GM23248 (cell line): ENCODE measurements around the gene EHBP1.

ENCODE experiments used
- EZH2 ChIP-seq: fragments of 200-600 bp; sonication (generic); IDR thresholded peaks from 2 replicates; pipeline ENCODE4 v1.6.1; 2018; ENCODE audit warnings: antibody characterized with exemption, mild to moderate bottlenecking; ENCODE audit not compliant: insufficient read depth, poor library complexity, severe bottlenecking
- EZH2phosphoT487 ChIP-seq: fragments of 200-600 bp; sonication (generic); IDR thresholded peaks from 2 replicates; pipeline ENCODE4 v1.6.1; 2018; ENCODE audit warnings: antibody characterized with exemption, moderate library complexity, mild to moderate bottlenecking, low read depth; ENCODE audit not compliant: insufficient read depth

- no peak for TF ChIP-seq EZH2phosphoT487
- no peak for TF ChIP-seq EZH2
Observed at GRCh38 chr2:62803961-62804360, 98.4 kb downstream of the EHBP1 start.
